Suppressor macrophage treated with lipopolysaccharide for 1 hour (primary cell): ENCODE measurements around the gene SLC12A7.
"Not testable (repeated sequence)": the region's sequence is repeated elsewhere in the genome, so short reads cannot be mapped to it uniquely, and the experiment has no call there.

Source experiments
- DNase-seq, 3 donors: peaks; one replicate each; pipeline ENCODE4 v3.0.0-alpha.2; 2020 to 2022

Gene SLC12A7

GRCh38 chr5:1076406-1076805 is 35.5 kb downstream of the SLC12A7 start:
- DNase-seq: no peak

GRCh38 chr5:1075931-1076330 is 35.9 kb downstream of the SLC12A7 start:
- DNase-seq: no peak

GRCh38 chr5:1075555-1075881 is 36.3 kb downstream of the SLC12A7 start:
- DNase-seq: no peak

- DNase-seq: no peak
These were observed 36.9 kb downstream of the SLC12A7 start for GRCh38 chr5:1074816-1075554.

GRCh38 chr5:1074226-1074625 is 37.6 kb downstream of the SLC12A7 start:
- DNase-seq: no peak

- DNase-seq: no peak
These were observed 38.4 kb downstream of the SLC12A7 start for GRCh38 chr5:1073239-1074102.

GRCh38 chr5:1069720-1070088 is 42.2 kb downstream of the SLC12A7 start:
- DNase-seq: no peak

- DNase-seq: no peak
These were observed 42.8 kb downstream of the SLC12A7 start for GRCh38 chr5:1068895-1069719.

- DNase-seq: no peak
These were observed 43.5 kb downstream of the SLC12A7 start for GRCh38 chr5:1068204-1068894.

- no peak for DNase-seq
These were observed 44.4 kb downstream of the SLC12A7 start for GRCh38 chr5:1067141-1068121.

GRCh38 chr5:1066676-1067075 is 45.2 kb downstream of the SLC12A7 start:
- DNase-seq: no peak

- DNase-seq: no peak
These were observed 45.8 kb downstream of the SLC12A7 start for GRCh38 chr5:1065891-1066650.

- no peak for DNase-seq
These were observed 46.6 kb downstream of the SLC12A7 start for GRCh38 chr5:1065143-1065750.

GRCh38 chr5:1064383-1065142 is 47.3 kb downstream of the SLC12A7 start:
- DNase-seq: no peak

GRCh38 chr5:1063661-1064382 is 48.0 kb downstream of the SLC12A7 start:
- no peak for DNase-seq

- no peak for DNase-seq
These were observed 48.9 kb downstream of the SLC12A7 start for GRCh38 chr5:1062761-1063568.

GRCh38 chr5:1061916-1062315 is 49.9 kb downstream of the SLC12A7 start:
- no peak for DNase-seq

- DNase-seq: not testable (repeated sequence)
These were observed 50.6 kb downstream of the SLC12A7 start for GRCh38 chr5:1061292-1061691.
